ENCODE measurements around the gene OOSP4A. TPM values are rescaled to one million over a fixed set of nuclear protein-coding genes. Genes with fewer than 3 reads are reported as not detected.

Gene OOSP4A
- polyA plus RNA-seq (2012; ENCODE audit: insufficient read length, low read depth), result not detected

GRCh38 chr11:59963733-59964132 is at the start of gene OOSP4A:
TSS of gene OOSP4A (plus strand) at chr11:59964033. CDS start at chr11:59964033, 0 bp downstream.
- TF ChIP-seq FOXP2 (optimal IDR thresholded peaks at IDR 0.05; ENCODE audit: borderline replicate concordance, extremely low read depth, extremely low read length, insufficient read depth) (no peak), SIN3A (IDR thresholded peaks at IDR 0.05; ENCODE audit: borderline replicate concordance, insufficient read depth, low read length) (no peak), TAF1 (IDR thresholded peaks at IDR 0.05; ENCODE audit: borderline replicate concordance, insufficient read depth, low read length) (no peak), POLR2AphosphoS5 (IDR thresholded peaks at IDR 0.05; ENCODE audit: low read depth, low read length) (no peak)

GRCh38 chr11:59918480-59918879 is 45.4 kb upstream of the OOSP4A start:
- TF ChIP-seq REST (IDR thresholded peaks at IDR 0.05; ENCODE audit: insufficient read depth in 1 of 2, low read depth in 2 of 2, low read length in 2 of 2) (no peak), TAF1 (IDR thresholded peaks at IDR 0.05; ENCODE audit: borderline replicate concordance, insufficient read depth, low read length) (no peak), POLR2AphosphoS5 (IDR thresholded peaks at IDR 0.05; ENCODE audit: low read depth, low read length) (no peak), SIN3A (IDR thresholded peaks at IDR 0.05; ENCODE audit: borderline replicate concordance, insufficient read depth, low read length) (no peak), FOXP2 (optimal IDR thresholded peaks at IDR 0.05; ENCODE audit: borderline replicate concordance, extremely low read depth, extremely low read length, insufficient read depth) (no peak)

- TF ChIP-seq POLR2AphosphoS5 (IDR thresholded peaks at IDR 0.05; ENCODE audit: low read depth, low read length), result no peak
- TF ChIP-seq FOXP2 (optimal IDR thresholded peaks at IDR 0.05; ENCODE audit: borderline replicate concordance, extremely low read depth, extremely low read length, insufficient read depth), result no peak
Measured at GRCh38 chr11:59918987-59919589, 44.7 kb upstream of the OOSP4A start.

- TF ChIP-seq REST (IDR thresholded peaks at IDR 0.05; ENCODE audit: insufficient read depth in 1 of 2, low read depth in 2 of 2, low read length in 2 of 2), result no peak
- no peak for TF ChIP-seq POLR2AphosphoS5 (IDR thresholded peaks at IDR 0.05; ENCODE audit: low read depth, low read length)
- TF ChIP-seq TAF1 (IDR thresholded peaks at IDR 0.05; ENCODE audit: borderline replicate concordance, insufficient read depth, low read length), result no peak
Measured at GRCh38 chr11:59923813-59924212, 40.0 kb upstream of the OOSP4A start.

- TF ChIP-seq SIN3A (IDR thresholded peaks at IDR 0.05; ENCODE audit: borderline replicate concordance, insufficient read depth, low read length) (no peak), REST (IDR thresholded peaks at IDR 0.05; ENCODE audit: insufficient read depth in 1 of 2, low read depth in 2 of 2, low read length in 2 of 2) (no peak)
Measured at GRCh38 chr11:59931688-59932087, 32.1 kb upstream of the OOSP4A start.

GRCh38 chr11:59938132-59938531 is 25.7 kb upstream of the OOSP4A start, which contains the start of gene OOSP1:
TSS of gene OOSP1 (plus strand) at chr11:59938432. CDS start at chr11:59938455, 23 bp downstream.
- TF ChIP-seq REST (IDR thresholded peaks at IDR 0.05; ENCODE audit: insufficient read depth in 1 of 2, low read depth in 2 of 2, low read length in 2 of 2), result no peak
- TF ChIP-seq FOXP2 (optimal IDR thresholded peaks at IDR 0.05; ENCODE audit: borderline replicate concordance, extremely low read depth, extremely low read length, insufficient read depth), result no peak
- TF ChIP-seq TAF1 (IDR thresholded peaks at IDR 0.05; ENCODE audit: borderline replicate concordance, insufficient read depth, low read length), result no peak
- TF ChIP-seq SIN3A (IDR thresholded peaks at IDR 0.05; ENCODE audit: borderline replicate concordance, insufficient read depth, low read length), result no peak
- no peak for TF ChIP-seq POLR2AphosphoS5 (IDR thresholded peaks at IDR 0.05; ENCODE audit: low read depth, low read length)

All from PFSK-1 (cell line).